Subcutaneous abdominal adipose tissue (tissue), 5 donors: ENCODE measurements around the gene SUCLG2.
A peak's percentile ranks its signal among the peaks of the same experiment; 100 is the strongest.

Experiments
- H3K27ac ChIP-seq: one replicate; pipeline ENCODE4 v1.7.0; 2013; ENCODE audit warnings: low read depth, mild to moderate bottlenecking, inconsistent platforms, low read length, moderate library complexity
- H3K27me3 ChIP-seq, 5 donors: one replicate each; pipeline ENCODE4 v1.7.0; 2013; ENCODE audit warnings: low read length in 5 of 5, inconsistent platforms in 1 of 5; ENCODE audit not compliant: control insufficient read depth in 5 of 5, insufficient read depth in 4 of 5
- H3K36me3 ChIP-seq, 5 donors: one replicate each; pipeline ENCODE4 v1.7.0; 2013; ENCODE audit warnings: low read length in 5 of 5; ENCODE audit not compliant: control insufficient read depth in 5 of 5, insufficient read depth in 5 of 5
- H3K4me1 ChIP-seq, 5 donors: one replicate each; pipeline ENCODE4 v1.7.0; 2013; ENCODE audit warnings: low read length in 5 of 5, mild to moderate bottlenecking in 3 of 5, moderate library complexity in 1 of 5; ENCODE audit not compliant: control insufficient read depth in 5 of 5, insufficient read depth in 5 of 5
- H3K4me3 ChIP-seq, 5 donors: one replicate each; pipeline ENCODE4 v1.7.0; 2013; ENCODE audit warnings: low read length in 5 of 5, low read depth in 1 of 5
- H3K9ac ChIP-seq, 5 donors: one replicate each; pipeline ENCODE4 v1.7.0; 2013; ENCODE audit warnings: low read length in 5 of 5, mild to moderate bottlenecking in 4 of 5, moderate library complexity in 3 of 5
- H3K9me3 ChIP-seq, 5 donors: one replicate each; pipeline ENCODE4 v1.7.0; 2013; ENCODE audit warnings: low read length in 5 of 5; ENCODE audit not compliant: control insufficient read depth in 5 of 5
- donor health status: healthy.
- donor health status: healthy.
- donor health status: healthy.
- donor health status: healthy.
- donor health status: healthy.

SUCLG2 gene

DNA sequence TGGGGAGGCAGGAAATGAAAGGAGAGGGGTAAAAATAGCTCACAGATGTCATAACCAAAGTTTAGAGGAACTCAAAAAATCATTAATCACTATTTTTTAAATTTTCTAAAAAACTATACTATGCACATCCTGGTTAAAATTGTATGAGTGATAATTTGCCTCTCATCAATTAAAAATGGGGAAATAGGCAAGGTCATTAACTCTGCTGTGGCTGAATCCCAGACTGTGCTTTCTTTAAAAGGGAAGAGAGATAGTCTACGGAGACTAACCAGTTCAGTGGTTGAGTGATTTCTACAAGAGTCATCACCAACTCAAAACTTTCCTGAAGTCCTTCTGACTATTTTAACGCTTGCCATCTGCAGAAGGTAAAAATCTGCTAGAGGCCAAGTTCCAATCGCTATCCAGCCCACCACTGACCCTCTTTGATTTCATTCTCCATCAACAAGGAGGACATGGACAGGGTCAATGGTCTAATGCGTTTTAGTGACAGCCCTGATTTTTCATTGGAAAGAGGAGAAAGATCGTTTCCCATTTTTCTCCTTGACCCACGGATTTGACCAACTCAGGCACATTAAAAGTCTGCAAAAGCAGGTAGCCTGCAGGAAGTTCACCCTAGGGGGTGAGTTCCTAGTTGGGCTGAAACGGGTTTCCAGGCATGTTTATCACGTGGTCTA lies 850 bp downstream of the SUCLG2 start:
- Histone ChIP-seq H3K4me1 (peaks cover 0 to 18% (median 18%) of the 10 kb centered on the region in 5 donors), H3K4me3 (peak overlapping the region; percentile 74 to 95 (median 87)), H3K9me3 (no peaks in the 10 kb centered on the region), H3K9ac (peak overlapping the region; percentile 73 to 91 (median 87)), H3K27ac (peak overlapping the region; percentile 81), H3K27me3 (no peaks in the 10 kb centered on the region), H3K36me3 (no peaks in the 10 kb centered on the region)

DNA sequence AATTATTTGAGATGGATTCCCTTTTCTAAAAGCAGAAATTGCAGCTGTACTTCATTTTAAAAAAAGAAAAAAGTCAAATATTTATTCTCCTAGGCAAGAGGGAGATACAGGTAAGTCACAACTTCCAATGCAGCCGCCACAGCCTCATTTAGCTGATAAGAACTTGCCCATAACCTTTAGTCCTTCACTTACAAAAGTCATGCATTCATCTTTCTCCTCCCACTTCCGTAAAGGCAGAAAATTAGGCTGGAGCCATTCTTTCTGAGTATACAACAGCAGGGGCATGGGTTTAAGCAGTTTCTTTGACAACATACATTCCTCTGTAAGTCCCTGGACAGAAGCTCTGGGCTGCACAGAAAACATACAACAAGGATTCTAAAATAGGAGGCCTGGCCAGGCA lies 4.3 kb downstream of the SUCLG2 start:
- Histone ChIP-seq H3K36me3 (peaks cover 0 to 3% (median 0%) of the 10 kb centered on the region in 5 donors), H3K4me3 (no peak overlapping the region), H3K27me3 (no peaks in the 10 kb centered on the region), H3K27ac (no peak overlapping the region), H3K9ac (no peak overlapping the region), H3K9me3 (no peaks in the 10 kb centered on the region), H3K4me1 (peaks cover 0 to 17% (median 16%) of the 10 kb centered on the region in 5 donors)

GRCh38 chr3:67649681-67650080 lies 4.7 kb downstream of the SUCLG2 start:
- no peak overlapping the region for H3K4me3 ChIP-seq
- H3K36me3 ChIP-seq, result peaks cover 0 to 3% (median 0%) of the 10 kb centered on the region in 5 donors
- H3K4me1 ChIP-seq, result peaks cover 0 to 13% (median 12%) of the 10 kb centered on the region in 5 donors
- no peaks in the 10 kb centered on the region for H3K27me3 ChIP-seq
- H3K27ac ChIP-seq, result no peak overlapping the region
- H3K9me3 ChIP-seq, result no peaks in the 10 kb centered on the region
- no peak overlapping the region for H3K9ac ChIP-seq

GRCh38 chr3:67648701-67649100 lies 5.7 kb downstream of the SUCLG2 start:
- Histone ChIP-seq H3K27me3 (no peaks in the 10 kb centered on the region), H3K9ac (no peak overlapping the region), H3K9me3 (no peaks in the 10 kb centered on the region), H3K36me3 (peaks cover 0 to 3% (median 0%) of the 10 kb centered on the region in 5 donors), H3K4me3 (no peak overlapping the region), H3K27ac (no peak overlapping the region), H3K4me1 (peaks cover 0 to 9% (median 9%) of the 10 kb centered on the region in 5 donors)

GRCh38 chr3:67648229-67648628 lies 6.2 kb downstream of the SUCLG2 start:
- H3K4me1 ChIP-seq, result peaks cover 0 to 5% (median 4%) of the 10 kb centered on the region in 5 donors
- H3K36me3 ChIP-seq, result peaks cover 0 to 3% (median 0%) of the 10 kb centered on the region in 5 donors
- no peaks in the 10 kb centered on the region for H3K27me3 ChIP-seq
- no peak overlapping the region for H3K9ac ChIP-seq
- H3K4me3 ChIP-seq, result no peak overlapping the region
- no peak overlapping the region for H3K27ac ChIP-seq
- H3K9me3 ChIP-seq, result no peaks in the 10 kb centered on the region

- Histone ChIP-seq H3K4me1 (no peaks in the 10 kb centered on the region), H3K9me3 (no peaks in the 10 kb centered on the region), H3K27ac (no peak overlapping the region), H3K9ac (no peak overlapping the region), H3K36me3 (peaks cover 0 to 4% (median 3%) of the 10 kb centered on the region in 5 donors), H3K4me3 (no peak overlapping the region), H3K27me3 (no peaks in the 10 kb centered on the region)
Measured at GRCh38 chr3:67647390-67647878, 7.0 kb downstream of the SUCLG2 start.

DNA sequence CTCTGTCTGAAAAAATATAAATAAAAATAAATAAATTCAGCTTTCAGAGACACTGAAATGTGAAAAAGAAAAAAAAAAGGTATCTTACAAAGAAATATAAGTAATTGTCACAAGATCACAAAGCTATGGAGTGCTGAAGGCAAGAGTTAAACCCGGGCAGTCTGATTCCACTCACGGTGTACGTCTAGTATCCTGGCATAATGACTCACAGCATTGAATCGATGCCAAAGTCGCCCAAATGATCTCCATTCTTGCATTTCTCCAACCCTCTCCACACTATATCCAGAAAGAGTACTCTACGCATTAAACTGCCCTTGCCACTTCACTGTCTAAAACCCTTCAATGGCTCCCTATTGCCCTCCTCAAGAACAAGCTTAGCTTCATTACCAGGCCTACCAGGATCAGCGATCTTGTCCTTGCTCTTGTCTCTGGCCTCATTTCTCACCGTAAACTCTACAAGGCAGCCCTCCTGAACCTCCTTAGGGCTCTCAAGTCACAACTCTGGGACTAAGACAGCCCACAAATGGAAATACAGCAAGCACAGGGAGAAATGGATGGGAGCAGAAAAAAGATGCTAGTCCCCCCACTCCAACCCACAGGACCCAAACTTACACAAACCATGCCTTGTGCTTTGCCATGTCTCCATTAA lies 7.7 kb downstream of the SUCLG2 start:
- Histone ChIP-seq H3K27ac (no peak overlapping the region), H3K36me3 (peaks cover 0 to 4% (median 3%) of the 10 kb centered on the region in 5 donors), H3K4me3 (no peak overlapping the region), H3K9ac (no peak overlapping the region), H3K9me3 (no peaks in the 10 kb centered on the region), H3K27me3 (no peaks in the 10 kb centered on the region), H3K4me1 (no peaks in the 10 kb centered on the region)

GRCh38 chr3:67644827-67645226 lies 9.6 kb downstream of the SUCLG2 start:
- Histone ChIP-seq H3K9me3 (no peaks in the 10 kb centered on the region), H3K4me3 (no peak overlapping the region), H3K9ac (no peak overlapping the region), H3K27ac (no peak overlapping the region), H3K27me3 (no peaks in the 10 kb centered on the region), H3K36me3 (peaks cover 0 to 6% (median 3%) of the 10 kb centered on the region in 5 donors), H3K4me1 (no peaks in the 10 kb centered on the region)

DNA sequence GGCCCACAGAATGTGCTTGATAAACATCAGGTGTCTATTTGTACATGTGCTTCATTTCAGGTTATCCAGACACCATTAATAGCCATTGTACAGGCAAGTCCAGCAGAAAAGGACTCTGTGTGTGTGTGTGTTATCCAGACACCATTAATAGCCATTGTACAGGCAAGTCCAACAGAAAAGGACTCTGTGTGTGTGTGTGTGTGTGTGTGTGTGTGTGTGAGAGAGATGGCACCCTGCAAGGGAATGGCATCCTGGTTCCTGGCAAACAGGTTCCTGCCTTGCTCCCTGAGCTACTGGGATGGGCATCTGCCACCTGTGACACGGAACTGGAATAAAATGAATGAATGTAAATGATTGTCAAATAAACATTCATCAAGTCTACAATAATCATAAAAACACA lies 11.7 kb downstream of the SUCLG2 start:
- peaks cover 0 to 6% (median 3%) of the 10 kb centered on the region in 5 donors for H3K36me3 ChIP-seq
- H3K4me1 ChIP-seq, result peaks cover 0 to 3% (median 0%) of the 10 kb centered on the region in 5 donors
- no peak overlapping the region for H3K9ac ChIP-seq
- no peak overlapping the region for H3K4me3 ChIP-seq
- H3K9me3 ChIP-seq, result no peaks in the 10 kb centered on the region
- no peaks in the 10 kb centered on the region for H3K27me3 ChIP-seq
- H3K27ac ChIP-seq, result no peak overlapping the region

DNA sequence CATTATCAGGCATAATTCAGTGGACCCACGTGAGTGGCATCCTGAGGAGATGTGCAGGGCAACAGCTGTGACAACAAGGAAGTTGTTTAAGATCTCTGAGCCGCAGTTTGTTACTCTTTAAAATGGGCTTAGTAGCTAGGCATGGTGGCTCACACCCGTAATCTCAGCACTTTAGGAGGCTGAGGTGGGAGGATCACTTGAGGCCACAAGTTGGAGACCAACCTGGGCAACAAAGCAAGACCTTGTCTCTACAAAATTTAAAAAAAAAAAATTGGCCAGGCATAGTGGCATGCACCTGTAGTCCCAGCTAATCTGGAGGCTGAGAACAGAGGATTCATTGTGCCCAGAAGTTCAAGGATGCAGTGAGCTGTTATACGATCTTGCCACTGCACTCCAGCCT lies 12.2 kb downstream of the SUCLG2 start:
- H3K4me1 ChIP-seq, result peaks cover 0 to 3% (median 0%) of the 10 kb centered on the region in 5 donors
- no peaks in the 10 kb centered on the region for H3K27me3 ChIP-seq
- no peak overlapping the region for H3K27ac ChIP-seq
- H3K4me3 ChIP-seq, result no peak overlapping the region
- H3K9me3 ChIP-seq, result no peaks in the 10 kb centered on the region
- H3K9ac ChIP-seq, result no peak overlapping the region
- H3K36me3 ChIP-seq, result peaks cover 0 to 8% (median 0%) of the 10 kb centered on the region in 5 donors
